GM15510 (cell line): ENCODE data around the gene RGS17.

ENCODE experiments used
- POLR2A ChIP-seq: IDR thresholded peaks from 3 replicates; pipeline ENCODE4 v1.6.1; 2011; ENCODE audit warnings: borderline replicate concordance; ENCODE audit not compliant: insufficient read length; ENCODE audit errors: extremely low read depth

RGS17 gene

GRCh38 chr6:153034139-153034538 is 96.9 kb downstream of the RGS17 start:
- TF ChIP-seq POLR2A: no peak

GRCh38 chr6:153032255-153032882 is 98.7 kb downstream of the RGS17 start:
- TF ChIP-seq POLR2A: no peak

DNA sequence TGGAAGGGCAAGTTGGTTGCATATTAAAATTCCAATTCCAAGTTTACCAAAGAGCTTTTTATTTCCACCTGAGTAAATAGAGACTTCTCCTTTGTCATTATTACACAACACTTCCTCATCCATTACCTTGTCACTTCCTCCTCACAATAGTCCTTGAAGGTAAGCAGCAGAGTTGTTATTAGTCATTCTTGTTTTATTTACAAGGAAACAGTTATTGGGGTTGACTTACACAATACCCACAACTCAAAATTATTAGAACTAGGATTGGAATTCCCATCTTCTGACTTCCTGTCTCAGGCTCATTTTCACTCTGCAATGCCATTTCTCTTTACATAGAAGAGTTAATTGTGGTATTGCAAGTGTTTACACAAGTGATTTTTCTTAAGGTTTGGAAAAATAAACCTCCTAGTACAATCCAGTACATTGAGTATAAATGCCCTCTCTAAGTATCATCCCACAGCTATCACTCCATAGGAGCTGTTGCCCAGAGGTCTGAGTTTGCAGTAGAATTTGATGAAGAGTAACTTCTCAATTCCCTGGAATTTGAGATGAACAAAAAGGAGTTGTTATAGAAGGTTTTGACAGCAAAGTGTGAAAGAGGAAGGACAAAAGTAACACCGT is 99.6 kb downstream of the RGS17 start:
- no peak for TF ChIP-seq POLR2A

DNA sequence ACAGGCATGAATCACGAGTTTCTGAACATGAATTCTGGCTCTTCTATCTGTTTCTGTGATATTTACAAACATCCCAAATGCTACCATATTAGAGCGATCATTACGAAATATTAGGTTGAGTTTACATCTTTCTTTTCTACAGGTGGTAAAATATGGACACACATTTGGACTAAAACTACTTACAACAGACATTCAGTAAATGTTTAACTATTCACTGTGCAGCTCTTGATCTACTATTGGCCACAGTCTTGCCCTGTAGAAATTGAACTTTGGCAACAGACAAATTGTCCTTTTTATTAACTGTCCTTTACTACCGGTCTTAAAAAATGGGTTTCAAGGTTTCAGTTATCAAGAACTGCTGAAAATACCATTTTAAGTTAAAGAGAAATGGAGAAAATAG is 102.1 kb downstream of the RGS17 start:
- TF ChIP-seq POLR2A: no peak

DNA sequence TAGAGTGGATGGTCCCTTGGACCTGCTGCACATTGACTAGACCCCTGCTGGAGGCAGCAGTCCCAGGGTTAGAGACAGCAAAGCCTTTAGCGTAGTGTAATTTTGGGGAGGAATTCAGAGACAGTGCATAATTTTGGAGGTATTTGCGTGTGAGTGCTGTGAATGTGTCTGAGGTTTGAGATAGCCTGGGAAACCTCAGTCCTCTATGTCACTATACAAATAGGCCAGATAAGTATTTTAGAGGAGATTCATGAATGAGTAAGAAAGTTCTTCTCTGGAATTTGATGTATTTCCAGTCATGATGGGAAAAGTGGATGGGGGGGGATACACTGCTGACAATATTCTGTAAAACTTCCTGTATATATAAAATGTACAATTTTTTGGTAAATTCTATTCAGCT is 102.8 kb downstream of the RGS17 start:
- TF ChIP-seq POLR2A: no peak

DNA sequence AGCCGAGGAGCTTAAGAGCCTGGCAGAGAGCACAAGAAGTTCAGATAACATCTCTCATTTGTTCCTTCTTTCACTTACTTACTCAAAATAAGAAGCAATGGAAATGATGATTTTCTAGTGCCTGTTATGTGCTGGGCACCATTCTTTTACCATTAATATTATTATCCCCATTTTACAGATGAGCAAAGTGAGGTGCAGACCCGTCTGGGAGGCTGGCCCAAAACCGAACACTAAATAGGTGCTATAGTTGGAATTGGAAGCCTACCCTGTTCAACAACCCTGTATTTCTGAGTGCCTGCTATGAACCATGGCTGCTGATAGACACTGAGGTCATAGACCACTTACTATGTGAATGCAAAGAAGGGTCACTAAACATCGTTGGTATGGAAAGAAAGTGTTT is 103.6 kb downstream of the RGS17 start:
- no peak for TF ChIP-seq POLR2A

GRCh38 chr6:153024709-153025017 is 106.4 kb downstream of the RGS17 start:
- no peak for TF ChIP-seq POLR2A

DNA sequence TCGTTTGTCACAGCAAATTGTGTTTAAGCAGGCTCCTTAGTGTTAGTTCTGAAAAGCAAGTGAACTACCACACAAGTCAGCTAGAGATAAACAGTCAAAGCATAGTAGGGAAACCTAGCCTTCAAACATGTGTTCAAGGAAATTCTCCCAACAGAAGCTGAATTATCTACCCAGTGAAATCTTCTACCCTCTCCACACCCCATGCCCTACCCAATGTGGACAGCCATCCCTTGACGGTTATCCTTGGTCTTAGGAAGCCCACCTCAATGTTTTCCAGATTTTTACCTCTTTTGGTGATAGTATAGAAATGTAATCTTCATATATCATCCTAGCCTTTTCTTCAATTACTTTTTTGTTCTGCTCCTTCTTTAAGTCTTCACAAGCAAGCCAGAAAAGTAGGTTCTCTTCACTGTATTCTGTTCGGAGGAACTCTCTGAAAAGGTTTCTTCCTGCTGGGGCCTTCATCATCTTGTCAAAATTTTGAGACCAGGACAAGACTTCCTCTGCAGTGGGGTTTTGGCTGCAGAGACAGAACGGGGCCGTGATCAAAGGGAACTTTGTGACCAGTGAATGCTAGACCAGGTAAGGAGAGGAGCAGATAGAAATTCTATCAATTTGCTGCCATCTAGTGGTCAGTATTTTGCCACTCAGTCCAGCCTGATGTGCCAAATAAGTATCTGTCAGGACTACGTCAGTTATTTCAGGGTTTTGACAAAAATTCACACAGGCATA is 106.9 kb downstream of the RGS17 start:
- no peak for TF ChIP-seq POLR2A

- no peak for TF ChIP-seq POLR2A
Measured at GRCh38 chr6:153018355-153018754, 112.7 kb downstream of the RGS17 start.

- TF ChIP-seq POLR2A: no peak
Measured at GRCh38 chr6:153016846-153017245, 114.2 kb downstream of the RGS17 start.

DNA sequence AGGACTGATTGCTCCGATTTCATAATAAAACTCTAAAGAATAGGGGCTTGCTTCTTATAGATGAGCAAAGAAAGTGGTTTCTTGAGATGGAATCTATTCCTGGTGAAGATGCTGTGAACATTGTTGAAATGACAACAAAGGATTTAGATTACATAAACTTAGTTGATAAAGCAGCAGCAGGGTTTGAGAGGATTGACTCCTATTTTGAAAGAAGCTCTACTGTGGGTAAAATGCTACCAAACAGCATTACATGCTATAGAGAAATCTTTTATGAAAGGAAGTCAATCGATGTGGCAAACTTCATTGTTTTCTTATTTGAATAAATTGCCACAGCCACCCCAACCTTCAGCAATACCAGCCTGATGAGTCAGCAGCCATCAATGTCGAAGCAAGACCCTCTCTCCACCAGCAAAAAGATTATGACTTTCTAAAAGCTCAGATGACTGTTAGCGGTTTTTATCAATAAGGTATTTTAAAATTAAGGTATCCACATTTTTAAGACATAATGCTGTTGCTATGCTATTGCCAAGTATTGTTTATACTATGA is 115.9 kb downstream of the RGS17 start:
- TF ChIP-seq POLR2A: no peak

DNA sequence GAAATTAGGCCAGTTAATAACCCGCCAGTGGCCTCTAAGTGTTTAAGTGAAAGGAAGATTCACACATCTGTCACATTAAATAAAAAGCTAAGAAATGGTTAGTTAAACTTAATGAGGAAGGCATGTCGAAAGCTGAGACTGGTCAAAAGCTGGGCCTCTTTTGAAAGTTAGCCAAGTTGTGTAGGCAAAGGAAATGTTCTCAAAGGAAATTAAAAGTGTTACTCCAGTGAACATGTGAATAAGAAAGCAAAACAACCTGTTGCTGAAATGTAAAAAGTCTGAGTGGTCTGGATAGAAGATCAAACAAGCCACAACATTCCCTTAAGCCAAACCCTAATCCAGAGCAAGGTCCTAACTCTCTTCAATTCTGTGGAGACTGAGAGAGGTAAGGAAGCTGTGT is 117.6 kb downstream of the RGS17 start:
- TF ChIP-seq POLR2A: no peak

GRCh38 chr6:153012856-153013255 is 118.2 kb downstream of the RGS17 start:
- TF ChIP-seq POLR2A: no peak

DNA sequence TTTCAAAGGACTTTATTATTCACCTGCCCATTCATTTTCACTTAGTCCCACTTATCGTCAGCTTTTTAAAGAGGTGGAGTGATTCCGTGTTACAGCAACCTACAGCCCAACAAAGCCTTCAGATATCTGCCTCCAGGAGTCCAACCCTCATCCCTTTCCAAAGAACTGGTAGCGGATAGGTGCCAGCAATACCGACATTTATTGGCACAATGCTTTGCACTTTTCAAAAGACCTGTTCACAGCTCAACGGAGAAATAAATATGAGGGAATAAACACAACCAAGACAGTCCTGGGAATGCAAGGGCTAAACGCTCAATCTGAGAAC is 127.8 kb downstream of the RGS17 start:
- no peak for TF ChIP-seq POLR2A

- TF ChIP-seq POLR2A: peak; percentile 9
Measured at GRCh38 chr6:153002613-153003365, 128.3 kb downstream of the RGS17 start, which contains the start of gene MTRF1L. TSS of gene MTRF1L (minus strand) at chr6:153002709. CDS start at chr6:153002685, 24 bp downstream.

GRCh38 chr6:153001767-153002612 is 129.1 kb downstream of the RGS17 start:
- no peak for TF ChIP-seq POLR2A
